Metanephros (tissue), 2 donors: ENCODE measurements around the gene UQCC2. TPM values are rescaled to one million over a fixed set of nuclear protein-coding genes. Genes with fewer than 3 reads are reported as not detected.

Source experiments
- small RNA-seq: library from RNA; depleted of rRNA; stranded (forward); fragments of <200 nt; gene quantifications from one replicate; pipeline ENCODE3, GENCODE V24; 2014; ENCODE audit warnings: low replicate concordance
- total RNA-seq: library from RNA; depleted of rRNA; stranded (reverse); fragments of >200 nt; gene quantifications from one replicate; pipeline ENCODE4 v1.2.3, GENCODE V29; 2014

The UQCC2 gene
- 15.5 TPM for total RNA-seq

DNA sequence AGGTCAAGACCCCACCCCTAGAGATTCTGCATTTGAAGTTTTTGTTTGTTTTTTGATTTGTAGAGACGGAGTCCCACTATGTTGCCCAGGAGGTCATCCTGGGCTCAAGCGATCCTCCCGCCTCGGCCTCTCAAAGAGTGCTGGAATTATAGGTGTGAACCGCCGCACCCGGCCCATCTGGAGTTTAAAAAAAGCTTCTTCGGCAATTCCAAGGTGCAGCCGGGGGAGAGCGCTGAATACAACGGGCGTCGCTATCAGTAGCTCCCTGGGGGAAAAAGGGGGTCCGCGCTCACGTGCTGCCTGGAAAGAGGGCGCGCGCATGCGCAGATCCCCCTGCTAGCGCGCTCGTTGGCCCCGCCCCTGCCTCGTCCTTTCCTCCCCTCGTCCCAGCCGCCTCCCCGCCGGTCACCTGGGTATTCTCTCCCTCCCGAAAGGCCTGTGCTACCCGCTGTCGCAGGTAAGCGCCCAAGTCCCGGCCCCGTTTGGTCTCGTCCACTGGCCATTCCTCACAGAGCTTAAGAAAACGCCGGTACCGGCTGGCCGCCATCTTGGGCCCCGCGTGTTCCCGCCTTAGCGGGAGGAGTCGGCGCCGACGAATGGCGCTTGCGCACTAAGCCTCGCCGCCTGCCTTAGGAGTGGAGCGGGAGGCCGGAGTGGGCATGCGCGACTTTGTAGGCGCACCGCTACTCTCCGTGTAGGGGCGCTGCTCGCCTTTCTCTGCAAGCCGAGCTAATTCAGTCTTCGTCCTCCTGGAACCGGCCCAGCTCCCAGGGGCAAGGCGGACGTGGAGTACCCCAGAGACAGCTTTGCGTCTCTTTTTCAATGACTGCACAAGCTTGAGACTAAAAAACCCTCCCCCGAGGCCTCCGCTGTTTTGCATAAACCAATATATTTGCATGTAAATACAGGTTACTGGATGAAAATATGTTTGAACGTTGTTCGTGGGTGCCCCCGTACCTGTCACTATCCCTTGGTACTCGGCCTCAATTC lies at the start of gene UQCC2:
TSS of gene UQCC2 (minus strand) at position 561 of the 990 bp plus-strand sequence. CDS start at position 547, 14 bp downstream.

DNA sequence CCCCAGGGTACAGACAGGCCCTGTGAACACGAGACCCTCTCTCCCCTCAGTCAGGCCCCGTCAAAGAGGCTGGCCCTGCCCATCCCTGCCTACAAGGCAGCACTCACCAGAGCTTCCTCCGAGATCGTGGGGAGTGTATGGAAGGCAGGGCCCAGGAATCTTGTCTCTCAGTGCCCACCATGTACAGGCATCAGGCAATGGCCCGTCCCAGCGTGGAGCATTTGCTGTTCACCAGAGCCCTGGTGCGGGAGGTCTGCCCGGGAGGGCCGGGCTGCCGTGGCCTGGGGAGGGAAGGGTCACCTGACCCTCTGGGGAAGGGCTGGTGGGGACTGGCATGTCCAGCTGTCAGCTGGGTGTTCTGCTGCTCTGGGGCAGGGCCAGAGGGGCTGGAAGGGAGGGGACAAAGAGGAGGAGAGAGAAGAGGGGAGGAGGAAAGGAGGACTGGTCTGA lies 35.2 kb upstream of the UQCC2 start, which contains the start of gene IP6K3:
TSS of gene IP6K3 (minus strand) at position 255 of the 450 bp plus-strand sequence. CDS start 11,429 bp downstream, outside the sequence.

Small RNA genes within 50 kb of the gene (small RNA-seq; reads per million reads assigned to genes)
- gene MIR3934: not detected

Other genes with a start within 250 kb of the UQCC2 start
- 18.8 TPM for gene BAK1, start 131.4 kb downstream of the UQCC2 start, total RNA-seq
- gene ITPR3, start 90.4 kb downstream of the UQCC2 start, total RNA-seq: 13.8 TPM
- 11.6 TPM for gene IP6K3, start 35.2 kb upstream of the UQCC2 start, total RNA-seq
- 47.1 TPM for gene LEMD2, start 77.4 kb upstream of the UQCC2 start, total RNA-seq
- gene MLN, start 92.3 kb upstream of the UQCC2 start, total RNA-seq: 0.53 TPM